K562 (cell line): ENCODE results near the gene IFNA5. TPM values are rescaled to one million over a fixed set of nuclear protein-coding genes. Genes with fewer than 3 reads are reported as not detected.

ENCODE experiments used
- ATAC-seq: fragments of 200-7000 bp; cut with Tn5 transposase; 3 replicates; pipeline ENCODE4 v1.9.1; 2020; ENCODE audit warnings: moderate library complexity
- BruUV-seq: library from RNA; stranded (reverse); fragments of 400-500 nt; replicated peaks from 2 replicates; lab custom pipeline; 2021; lab: Mats Ljungman, UMichigan
- CTCF ChIA-PET: fragments of 300-600 bp; formaldehyde crosslinking; extraction: SDS; loops from one replicate; lab custom pipeline; 2021; ENCODE audit warnings: low intra/inter-chr PET ratio; lab: Yijun Ruan, JAX
- POLR2A ChIA-PET: fragments of 300-600, 350-650 bp; sonication (Branson Sonifier 250); formaldehyde crosslinking; extraction: SDS; loops from one replicate; lab custom pipeline; 2021; ENCODE audit warnings: antibody characterized with exemption, inconsistent platforms; lab: Yijun Ruan, JAX
- DNase-seq, 4 experiments: peaks; one replicate each; pipeline versions ENCODE4 v3.0.0 to v3.0.0-alpha.2; 2011 to 2018; ENCODE audit warnings: low spot score in 3 of 4, mixed read lengths in 3 of 4; ENCODE audit errors: extremely low read depth in 1 of 4
- FAIRE-seq: peaks from 2 replicates; lab custom pipeline; 2011; peaks lifted over from hg19 to GRCh38; lab: Jason Lieb, UNC
- H2AFZ ChIP-seq: 2 replicates; pipeline ENCODE4 v1.6.0; 2011; ENCODE audit warnings: low read depth, low read length, control low read depth, inconsistent platforms
- H3K27ac ChIP-seq: fragments of 200-600 bp; 3 replicates; pipeline ENCODE4 v1.8.0; 2011; ENCODE audit warnings: low read depth, mild to moderate bottlenecking, control low read depth, inconsistent platforms, low read length, moderate library complexity, mixed read lengths; ENCODE audit errors: extremely low read depth
- H3K27me3 ChIP-seq, 2 experiments: fragments of 300-600 bp in 1 of 2; 2 replicates in 1 of 2; 3 replicates in 1 of 2; pipeline versions ENCODE4 v1.6.0 to v1.8.0; 2011; ENCODE audit warnings: inconsistent platforms in 2 of 2, low read length in 2 of 2, mild to moderate bottlenecking in 1 of 2, mixed read lengths in 1 of 2, moderate library complexity in 1 of 2; ENCODE audit not compliant: control insufficient read depth in 2 of 2, insufficient read depth in 2 of 2
- H3K36me3 ChIP-seq: fragments of 300-600 bp; 3 replicates; pipeline ENCODE4 v1.8.0; 2011; ENCODE audit warnings: mild to moderate bottlenecking, low read length, inconsistent platforms; ENCODE audit not compliant: control insufficient read depth, insufficient read depth
- H3K4me1 ChIP-seq, 2 experiments: fragments of 200-600 bp in 1 of 2; replicated peaks in 1 of 2; 2 replicates in 1 of 2; 3 replicates in 1 of 2; pipeline versions ENCODE4 v1.5.1 to v1.8.0; 2011; ENCODE audit warnings: inconsistent platforms in 2 of 2, low read length in 2 of 2, mild to moderate bottlenecking in 1 of 2, mixed read lengths in 1 of 2, moderate library complexity in 1 of 2; ENCODE audit not compliant: control insufficient read depth in 2 of 2, insufficient read depth in 2 of 2
- H3K4me2 ChIP-seq: 2 replicates; pipeline ENCODE4 v1.6.1; 2011; ENCODE audit warnings: low read length, control low read depth, inconsistent platforms, mixed read lengths; ENCODE audit not compliant: insufficient read depth
- H3K4me3 ChIP-seq: fragments of 200-600 bp; sonication (generic), shearing (Covaris generic); 2 replicates; pipeline ENCODE4 v1.5.1; 2016; ENCODE audit warnings: control low read depth, inconsistent platforms
- H3K79me2 ChIP-seq: fragments of 200-600 bp; 3 replicates; pipeline ENCODE4 v1.8.0; 2011; ENCODE audit warnings: low read length, inconsistent platforms; ENCODE audit not compliant: control insufficient read depth, insufficient read depth
- H3K9ac ChIP-seq, 2 experiments: 2 replicates each; pipeline versions ENCODE4 v1.6.0 to v1.6.1; 2011; ENCODE audit warnings: low read depth in 2 of 2, low read length in 2 of 2, control low read depth in 1 of 2, inconsistent platforms in 1 of 2, mild to moderate bottlenecking in 1 of 2, mixed read lengths in 1 of 2; ENCODE audit not compliant: insufficient read depth in 1 of 2
- H3K9me1 ChIP-seq: one replicate; pipeline ENCODE4 v1.6.0; 2011; ENCODE audit warnings: inconsistent platforms, mild to moderate bottlenecking, low read length, moderate library complexity; ENCODE audit not compliant: control insufficient read depth, insufficient read depth
- H3K9me3 ChIP-seq: replicated peaks from 2 replicates; pipeline ENCODE4 v1.5.1; 2011; ENCODE audit warnings: low read depth, low read length, inconsistent platforms; ENCODE audit not compliant: control insufficient read depth, insufficient read depth
- H4K20me1 ChIP-seq: replicated peaks from 2 replicates; pipeline ENCODE4 v1.6.1; 2011; ENCODE audit warnings: low read length, inconsistent platforms, mixed read lengths; ENCODE audit not compliant: control insufficient read depth, insufficient read depth
- CBX2 ChIP-seq: fragments of 200-600 bp; sonication (generic); IDR thresholded peaks from one replicate; pipeline ENCODE4 v1.6.1; 2012; ENCODE audit warnings: mild to moderate bottlenecking, low read length, inconsistent platforms; ENCODE audit not compliant: insufficient read depth, poor library complexity, severe bottlenecking
- MXD1 ChIP-seq: fragments of 250-450 bp; sonication (Bioruptor Pico); IDR thresholded peaks from 2 replicates; pipeline ENCODE4 v1.8.0; 2021; ENCODE audit warnings: borderline replicate concordance, mild to moderate bottlenecking, moderate library complexity; ENCODE audit not compliant: poor library complexity, severe bottlenecking
- THAP7 ChIP-seq: fragments of 250-450 bp; sonication (Bioruptor Pico); IDR thresholded peaks from 2 replicates; pipeline ENCODE4 v1.5.0; 2021
- ZNF280A ChIP-seq: fragments of 450-650 bp; IDR thresholded peaks from 2 replicates; pipeline ENCODE4 v1.6.1; 2018; ENCODE audit warnings: mild to moderate bottlenecking, low read depth; ENCODE audit not compliant: partially characterized antibody
- ZNF785 ChIP-seq: fragments of 250-450 bp; sonication (Bioruptor Pico); IDR thresholded peaks from 2 replicates; pipeline ENCODE4 v1.4.0; 2020; ENCODE audit warnings: mild to moderate bottlenecking
- WGBS: fragments of 100-300 bp; shearing (Covaris generic); methylation state at CpG from one replicate; pipeline ENCODE4 v1.1.6; 2016; ENCODE audit warnings: low coverage, mixed read lengths; ENCODE audit not compliant: insufficient coverage; ENCODE audit errors: missing lambda C conversion rate; 5-methylcytosine and 5-hydroxymethylcytosine counted together
- in situ Hi-C: fragments of 300-500 bp; cut with MboI; formaldehyde crosslinking; loops from 4 replicates; pipeline ENCODE4 v1.15.0; 2018; ENCODE audit warnings: inconsistent platforms, mixed read lengths
- intact Hi-C: fragments of 100-400 bp; cut with micrococcal nuclease; formaldehyde crosslinking; loops from 2 replicates; pipeline ENCODE4 v1.14.2; 2022
- polyA plus RNA-seq, 8 experiments: library from polyadenylated mRNA; depleted of rRNA in 4 of 8; stranded (reverse) in 5 of 8; unstranded in 3 of 8; fragments of >200 nt; fragmentation: Nextera tagmentation in 2 of 8; fragmentation: Illumina TruSeq in 1 of 8; extraction: Ambion mirVana in 2 of 8; extraction: Trizol in 1 of 8; gene quantifications; 2 replicates each; pipeline versions ENCODE4 v1.2.1 to v1.2.3, GENCODE V29; 2011 to 2014; ENCODE audit warnings: inconsistent platforms in 1 of 8, missing spikeins in 1 of 8
- total RNA-seq, 7 experiments: library from RNA; depleted of rRNA in 6 of 7; stranded (reverse); fragments of >200 nt in 6 of 7; fragmentation: Illumina TruSeq in 2 of 7; extraction: Trizol in 2 of 7; gene quantifications; 2 replicates each; pipeline versions ENCODE4 v1.2.1 to v1.2.3, GENCODE V29; 2011 to 2021; ENCODE audit warnings: low replicate concordance in 1 of 7

IFNA5 gene
- total and polyA plus RNA-seq, 9 of the 15 experiments (the other 6 are each of a cell fraction or from before 2014, with no cell fraction given) = not detected

GRCh38 chr9:21336457-21336856, 31.3 kb upstream of the IFNA5 start (continued):
- TF ChIP-seq THAP7 (CRISPR knock-in tag) (no peak), MXD1 (CRISPR knock-in tag) (no peak)

GRCh38 chr9:21334701-21335632, 29.9 kb upstream of the IFNA5 start, which contains the start of gene KLHL9:
Gene KLHL9, minus strand, starts transcription at chr9:21335404. Its CDS starts 545 bp downstream, at chr9:21334859.
- no peak for DNase-seq
- Histone ChIP-seq H3K36me3 (no peaks in the 10 kb centered on the region), H4K20me1 (no peaks in the 10 kb centered on the region), H3K79me2 (no peaks in the 10 kb centered on the region), H2AFZ (no peak within 1 kb of the TSS), H3K9ac (no peak within 1 kb of the TSS), H3K4me2 (no peak within 1 kb of the TSS), H3K4me3 (no peak within 1 kb of the TSS), H3K4me1 (no peaks in the 10 kb centered on the region), H3K27me3 (no peaks in the 10 kb centered on the region), H3K9me1 (no peaks in the 10 kb centered on the region), H3K27ac (no peak within 1 kb of the TSS), H3K9me3 (no peaks in the 10 kb centered on the region)
- no TSS peak for BruUV-seq
- in situ Hi-C loops (no loop called here), intact Hi-C loops (no loop called here)
- ChIA-PET POLR2A (no interaction called here), CTCF (no interaction called here)
- no CpG with 5 or more reads among the region's 55 CpGs for WGBS
- no peak for ATAC-seq
- no peak for FAIRE-seq
- no peak for TF ChIP-seq CBX2
- TF ChIP-seq ZNF785 = no peak
- no peak for TF ChIP-seq ZNF280A
